ENCODE measurements around the gene PDXP. TPM values are rescaled to one million over a fixed set of nuclear protein-coding genes. Genes with fewer than 3 reads are reported as not detected.

Gene PDXP
- total RNA-seq, 1 donor from 2014 or later: 88.1 TPM

- H3K27ac Mint-ChIP-seq (ENCODE audit: unreplicated experiment): peak overlapping the region; percentile 100
- H3K4me3 Mint-ChIP-seq (ENCODE audit: unreplicated experiment): peak overlapping the region; percentile 92
- peaks cover 30% of the 10 kb centered on the region for H3K4me1 Mint-ChIP-seq (ENCODE audit: low read depth, unreplicated experiment)
- peaks cover 12% of the 10 kb centered on the region for H3K9me3 Mint-ChIP-seq (ENCODE audit: unreplicated experiment)
- no peaks in the 10 kb centered on the region for H3K36me3 Mint-ChIP-seq (ENCODE audit: unreplicated experiment)
- DNase-seq: no peak
- TF ChIP-seq, protein P1, sequence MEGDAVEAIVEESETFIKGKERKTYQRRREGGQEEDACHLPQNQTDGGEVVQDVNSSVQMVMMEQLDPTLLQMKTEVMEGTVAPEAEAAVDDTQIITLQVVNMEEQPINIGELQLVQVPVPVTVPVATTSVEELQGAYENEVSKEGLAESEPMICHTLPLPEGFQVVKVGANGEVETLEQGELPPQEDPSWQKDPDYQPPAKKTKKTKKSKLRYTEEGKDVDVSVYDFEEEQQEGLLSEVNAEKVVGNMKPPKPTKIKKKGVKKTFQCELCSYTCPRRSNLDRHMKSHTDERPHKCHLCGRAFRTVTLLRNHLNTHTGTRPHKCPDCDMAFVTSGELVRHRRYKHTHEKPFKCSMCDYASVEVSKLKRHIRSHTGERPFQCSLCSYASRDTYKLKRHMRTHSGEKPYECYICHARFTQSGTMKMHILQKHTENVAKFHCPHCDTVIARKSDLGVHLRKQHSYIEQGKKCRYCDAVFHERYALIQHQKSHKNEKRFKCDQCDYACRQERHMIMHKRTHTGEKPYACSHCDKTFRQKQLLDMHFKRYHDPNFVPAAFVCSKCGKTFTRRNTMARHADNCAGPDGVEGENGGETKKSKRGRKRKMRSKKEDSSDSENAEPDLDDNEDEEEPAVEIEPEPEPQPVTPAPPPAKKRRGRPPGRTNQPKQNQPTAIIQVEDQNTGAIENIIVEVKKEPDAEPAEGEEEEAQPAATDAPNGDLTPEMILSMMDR (IDR thresholded peaks at IDR 0.05; ENCODE audit: partially characterized antibody, unreplicated experiment): no peak
- H3K27me3 Mint-ChIP-seq (ENCODE audit: unreplicated experiment): peaks cover 14% of the 10 kb centered on the region
These were observed 2.2 kb downstream of the PDXP start for GRCh38 chr22:37660709-37661045.

GRCh38 chr22:37661160-37661924 lies 2.8 kb downstream of the PDXP start:
- H3K4me1 Mint-ChIP-seq (ENCODE audit: low read depth, unreplicated experiment): peaks cover 30% of the 10 kb centered on the region
- DNase-seq: peak; percentile 72
- H3K27me3 Mint-ChIP-seq (ENCODE audit: unreplicated experiment): peaks cover 14% of the 10 kb centered on the region
- H3K4me3 Mint-ChIP-seq (ENCODE audit: unreplicated experiment): peak overlapping the region; percentile 92
- TF ChIP-seq, protein P1 (IDR thresholded peaks at IDR 0.05; ENCODE audit: partially characterized antibody, unreplicated experiment): peak; percentile 18
- peak overlapping the region; percentile 100 for H3K27ac Mint-ChIP-seq (ENCODE audit: unreplicated experiment)
- no peaks in the 10 kb centered on the region for H3K36me3 Mint-ChIP-seq (ENCODE audit: unreplicated experiment)
- peaks cover 12% of the 10 kb centered on the region for H3K9me3 Mint-ChIP-seq (ENCODE audit: unreplicated experiment)

DNA sequence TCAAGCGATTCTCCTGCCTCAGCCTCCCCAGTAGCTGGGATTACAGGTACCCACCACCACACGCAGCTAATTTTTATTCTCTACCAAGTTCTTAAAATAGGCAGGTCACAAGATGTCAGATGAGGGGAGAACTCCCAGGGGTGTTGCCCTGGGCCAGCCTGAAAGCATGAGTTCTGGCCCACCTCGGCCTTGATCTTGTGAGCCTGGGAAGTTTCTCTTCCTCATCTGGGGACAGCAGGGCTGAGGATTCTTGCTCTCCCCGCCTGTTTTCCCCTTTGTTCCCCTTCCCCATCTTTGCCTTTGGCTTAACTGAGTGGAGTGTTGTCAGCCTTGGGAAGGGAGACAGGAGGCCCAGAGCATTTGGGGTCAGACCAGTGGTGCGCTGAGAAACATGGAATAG lies 3.5 kb downstream of the PDXP start:
- peaks cover 30% of the 10 kb centered on the region for H3K4me1 Mint-ChIP-seq (ENCODE audit: low read depth, unreplicated experiment)
- peak overlapping the region; percentile 100 for H3K27ac Mint-ChIP-seq (ENCODE audit: unreplicated experiment)
- H3K9me3 Mint-ChIP-seq (ENCODE audit: unreplicated experiment): peaks cover 12% of the 10 kb centered on the region
- DNase-seq: no peak
- H3K27me3 Mint-ChIP-seq (ENCODE audit: unreplicated experiment): peaks cover 13% of the 10 kb centered on the region
- no peaks in the 10 kb centered on the region for H3K36me3 Mint-ChIP-seq (ENCODE audit: unreplicated experiment)
- TF ChIP-seq, protein P1 (IDR thresholded peaks at IDR 0.05; ENCODE audit: partially characterized antibody, unreplicated experiment): no peak
- peak overlapping the region; percentile 84 for H3K4me3 Mint-ChIP-seq (ENCODE audit: unreplicated experiment)

DNA sequence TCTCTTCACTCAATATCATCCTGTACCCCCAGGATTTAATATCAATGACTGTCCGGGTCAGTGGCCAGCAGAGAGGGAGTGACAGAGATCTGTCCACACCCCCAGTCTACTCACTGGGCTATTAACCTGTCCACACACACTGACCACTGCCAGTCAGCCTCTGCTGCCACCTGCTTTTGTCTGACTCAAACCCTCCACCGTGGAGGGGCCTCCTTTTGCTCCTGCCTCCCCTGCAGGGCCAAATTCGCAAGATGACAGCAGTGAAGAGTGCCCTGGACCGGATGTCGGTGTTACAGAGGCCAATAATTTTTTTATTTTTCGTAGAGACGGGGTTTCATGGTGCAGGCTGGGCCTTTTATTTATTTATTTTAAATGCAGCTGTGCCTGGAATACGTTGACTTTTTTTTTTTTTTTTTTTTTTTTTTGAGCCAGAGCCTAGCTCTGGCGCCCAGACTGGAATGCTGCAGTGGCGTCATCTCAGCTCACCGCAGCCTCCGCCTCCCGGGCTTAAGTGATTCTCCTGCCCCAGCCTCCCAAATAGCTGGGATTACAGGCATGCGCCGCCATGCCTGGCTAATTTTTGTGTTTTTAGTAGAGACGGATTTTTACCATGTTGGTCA lies 5.1 kb downstream of the PDXP start:
- TF ChIP-seq, protein P1 (IDR thresholded peaks at IDR 0.05; ENCODE audit: partially characterized antibody, unreplicated experiment): no peak
- Mint-ChIP-seq H3K4me1 (ENCODE audit: low read depth, unreplicated experiment) (peaks cover 27% of the 10 kb centered on the region), H3K9me3 (ENCODE audit: unreplicated experiment) (peaks cover 4% of the 10 kb centered on the region), H3K27me3 (ENCODE audit: unreplicated experiment) (peaks cover 8% of the 10 kb centered on the region), H3K27ac (ENCODE audit: unreplicated experiment) (peak overlapping the region; percentile 73), H3K36me3 (ENCODE audit: unreplicated experiment) (no peaks in the 10 kb centered on the region), H3K4me3 (ENCODE audit: unreplicated experiment) (no peak overlapping the region)
- DNase-seq: no peak
